HEK293 (cell line): ENCODE data around the gene CNEP1R1.

Source experiments
- GFI1B ChIP-seq: fragments of 450-650 bp; formaldehyde crosslinking; IDR thresholded peaks from 2 replicates; pipeline ENCODE4 v1.5.1; 2016; ENCODE audit warnings: missing biosample characterization, missing genetic modification characterization
- KLF7 ChIP-seq: fragments of 450-650 bp; formaldehyde crosslinking; IDR thresholded peaks from 2 replicates; pipeline ENCODE4 v1.5.1; 2016; ENCODE audit warnings: missing biosample characterization, missing genetic modification characterization, borderline replicate concordance
- PRDM1 ChIP-seq: fragments of 450-650 bp; formaldehyde crosslinking; IDR thresholded peaks from 2 replicates; pipeline ENCODE4; 2016; ENCODE audit warnings: missing biosample characterization, missing genetic modification characterization
- SALL2 ChIP-seq: fragments of 450-650 bp; formaldehyde crosslinking; IDR thresholded peaks from 2 replicates; pipeline ENCODE4 v1.5.0; 2017; ENCODE audit warnings: missing biosample characterization, mild to moderate bottlenecking, missing genetic modification characterization, borderline replicate concordance
- SCRT2 ChIP-seq: fragments of 450-650 bp; formaldehyde crosslinking; IDR thresholded peaks from 2 replicates; pipeline ENCODE4 v1.5.1; 2016; ENCODE audit warnings: missing biosample characterization, missing genetic modification characterization
- SETDB1 ChIP-seq: IDR thresholded peaks from one replicate; pipeline ENCODE4 v1.6.1; 2017; ENCODE audit warnings: mild to moderate bottlenecking, low read length, moderate library complexity, mixed read lengths; ENCODE audit not compliant: insufficient read length
- SP3 ChIP-seq: fragments of 450-650 bp; formaldehyde crosslinking; IDR thresholded peaks from 2 replicates; pipeline ENCODE4 v1.5.1; 2016; ENCODE audit warnings: missing biosample characterization, missing genetic modification characterization
- SP7 ChIP-seq: fragments of 450-650 bp; formaldehyde crosslinking; IDR thresholded peaks from 2 replicates; pipeline ENCODE4 v1.5.1; 2016; ENCODE audit warnings: missing biosample characterization, missing genetic modification characterization
- WT1 ChIP-seq: fragments of 450-650 bp; formaldehyde crosslinking; IDR thresholded peaks from 2 replicates; pipeline ENCODE4 v1.5.1; 2016; ENCODE audit warnings: missing biosample characterization, missing genetic modification characterization
- ZBTB1 ChIP-seq: fragments of 450-650 bp; formaldehyde crosslinking; IDR thresholded peaks from 2 replicates; pipeline ENCODE4 v1.5.1; 2016; ENCODE audit warnings: missing biosample characterization, missing genetic modification characterization
- ZBTB7A ChIP-seq: fragments of 450-650 bp; formaldehyde crosslinking; IDR thresholded peaks from 2 replicates; pipeline ENCODE4 v1.5.1; 2016; ENCODE audit warnings: low read depth, missing biosample characterization, missing genetic modification characterization
- ZFHX2 ChIP-seq: fragments of 450-650 bp; formaldehyde crosslinking; conservative IDR thresholded peaks from 2 replicates; pipeline ENCODE4 v1.5.1; 2016; ENCODE audit warnings: missing biosample characterization, missing genetic modification characterization
- ZNF184 ChIP-seq: fragments of 450-650 bp; IDR thresholded peaks from 2 replicates; pipeline ENCODE4 v1.5.1; 2018; ENCODE audit warnings: missing biosample characterization, mild to moderate bottlenecking, missing genetic modification characterization
- ZNF202 ChIP-seq: fragments of 450-650 bp; formaldehyde crosslinking; IDR thresholded peaks from 2 replicates; pipeline ENCODE4 v1.5.1; 2016; ENCODE audit warnings: missing biosample characterization, missing genetic modification characterization, borderline replicate concordance
- ZNF239 ChIP-seq: fragments of 450-650 bp; formaldehyde crosslinking; IDR thresholded peaks from 2 replicates; pipeline ENCODE4 v1.5.1; 2016; ENCODE audit warnings: missing biosample characterization, missing genetic modification characterization
- ZNF350 ChIP-seq: fragments of 450-650 bp; formaldehyde crosslinking; IDR thresholded peaks from 2 replicates; pipeline ENCODE4 v1.5.0; 2017; ENCODE audit warnings: missing biosample characterization, mild to moderate bottlenecking, missing genetic modification characterization
- ZNF366 ChIP-seq: fragments of 450-650 bp; formaldehyde crosslinking; conservative IDR thresholded peaks from 2 replicates; pipeline ENCODE4 v1.5.1; 2016; ENCODE audit warnings: missing biosample characterization, missing genetic modification characterization
- ZNF404 ChIP-seq: fragments of 450-650 bp; formaldehyde crosslinking; IDR thresholded peaks from 2 replicates; pipeline ENCODE4 v1.5.1; 2017; ENCODE audit warnings: missing biosample characterization, missing genetic modification characterization
- ZNF473 ChIP-seq: fragments of 450-650 bp; formaldehyde crosslinking; IDR thresholded peaks from 2 replicates; pipeline ENCODE4 v1.5.1; 2017; ENCODE audit warnings: missing biosample characterization, missing genetic modification characterization
- ZNF510 ChIP-seq: fragments of 450-650 bp; formaldehyde crosslinking; IDR thresholded peaks from 2 replicates; pipeline ENCODE4 v1.5.1; 2018; ENCODE audit warnings: mild to moderate bottlenecking, missing genetic modification characterization, missing biosample characterization; ENCODE audit not compliant: insufficient replicate concordance
- ZNF596 ChIP-seq: fragments of 450-650 bp; IDR thresholded peaks from 2 replicates; pipeline ENCODE4 v1.5.0; 2018; ENCODE audit warnings: missing biosample characterization, mild to moderate bottlenecking, missing genetic modification characterization, moderate library complexity
- ZNF776 ChIP-seq: fragments of 450-650 bp; formaldehyde crosslinking; IDR thresholded peaks from 2 replicates; pipeline ENCODE4 v1.5.0; 2017; ENCODE audit warnings: missing biosample characterization, missing genetic modification characterization, borderline replicate concordance
- ZNF843 ChIP-seq: fragments of 450-650 bp; formaldehyde crosslinking; IDR thresholded peaks from 2 replicates; pipeline ENCODE4 v1.5.1; 2016; ENCODE audit warnings: missing biosample characterization, missing genetic modification characterization
- TF ChIP-seq, protein P1 (sequence below): fragments of 450-650 bp; formaldehyde crosslinking; IDR thresholded peaks from 2 replicates; pipeline ENCODE4 v1.5.1; 2016; ENCODE audit warnings: missing biosample characterization, missing genetic modification characterization
- TF ChIP-seq, protein P2 (sequence below): fragments of 450-650 bp; formaldehyde crosslinking; IDR thresholded peaks from 2 replicates; pipeline ENCODE4 v1.5.1; 2016; ENCODE audit warnings: missing biosample characterization, missing genetic modification characterization, borderline replicate concordance
- TF ChIP-seq, protein P3 (sequence below): fragments of 450-650 bp; formaldehyde crosslinking; IDR thresholded peaks from 2 replicates; pipeline ENCODE4; 2016; ENCODE audit warnings: missing biosample characterization, missing genetic modification characterization
- TF ChIP-seq, protein P4 (sequence below): fragments of 450-650 bp; formaldehyde crosslinking; IDR thresholded peaks from 2 replicates; pipeline ENCODE4 v1.5.1; 2017; ENCODE audit warnings: missing biosample characterization, missing genetic modification characterization
- TF ChIP-seq, protein P5 (sequence below): fragments of 450-650 bp; formaldehyde crosslinking; IDR thresholded peaks from 2 replicates; pipeline ENCODE4 v1.5.1; 2016; ENCODE audit warnings: missing biosample characterization, missing genetic modification characterization
- TF ChIP-seq, protein P6 (sequence below): fragments of 450-650 bp; formaldehyde crosslinking; IDR thresholded peaks from 2 replicates; pipeline ENCODE4 v1.5.1; 2016; ENCODE audit warnings: missing biosample characterization, missing genetic modification characterization, low read depth
- TF ChIP-seq, protein P7 (sequence below): fragments of 450-650 bp; formaldehyde crosslinking; IDR thresholded peaks from 2 replicates; pipeline ENCODE4 v1.5.1; 2017; ENCODE audit warnings: missing biosample characterization, mild to moderate bottlenecking, missing genetic modification characterization, moderate library complexity

CNEP1R1 gene

DNA sequence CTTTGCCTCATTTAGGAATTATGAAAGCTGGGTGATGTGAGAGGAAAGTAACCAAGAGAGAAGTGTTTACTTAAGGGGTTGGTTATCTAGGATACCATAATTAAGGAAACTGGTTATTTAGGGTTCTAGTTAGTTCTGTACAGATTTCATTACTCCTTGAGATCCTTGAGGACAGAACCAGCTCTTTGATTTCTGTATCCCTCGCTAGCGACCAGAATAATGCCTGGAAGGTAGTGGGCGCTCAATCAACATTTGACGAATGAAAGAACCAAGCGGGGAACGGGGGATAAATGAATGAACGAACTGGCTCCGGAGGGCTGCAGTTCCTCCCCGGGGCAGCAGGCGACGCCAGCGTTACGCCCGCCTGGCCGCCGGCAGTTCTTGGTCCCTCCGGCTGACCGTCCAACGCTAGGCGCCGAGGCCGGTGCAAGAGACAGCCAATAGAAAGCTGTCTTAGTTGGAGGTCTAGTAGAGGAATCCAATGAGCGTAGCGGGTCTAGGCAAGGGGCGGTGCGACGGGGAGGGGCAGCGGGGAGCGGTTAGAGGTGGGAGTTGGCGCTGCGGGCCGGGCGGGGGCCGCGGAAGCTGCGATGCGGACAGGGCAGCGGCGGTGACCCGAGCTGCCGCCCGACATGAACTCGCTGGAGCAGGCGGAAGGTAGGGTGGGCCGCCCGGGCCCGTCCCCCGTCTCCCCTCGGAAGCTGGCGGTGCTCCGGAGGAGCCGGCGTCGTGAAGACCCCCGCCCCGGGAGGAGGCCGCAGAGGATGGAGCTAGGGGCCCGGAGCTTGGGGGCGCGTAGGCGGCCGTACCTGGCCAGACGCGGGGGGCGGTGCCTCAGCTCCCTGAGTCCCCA, at the start of gene CNEP1R1 (continued):
- TF ChIP-seq ZNF239 (tag by site-specific recombination) (no peak), ZNF366 (tag by site-specific recombination) (peak; percentile 87), ZNF350 (no peak), ZNF473 (no peak), ZNF184 (tag by site-specific recombination) (no peak), SALL2 (tag by site-specific recombination) (no peak), SP7 (tag by site-specific recombination) (peak; percentile 64; the same call in 1 of the 2 replicates), ZNF596 (tag by site-specific recombination) (no peak), PRDM1 (tag by site-specific recombination) (no peak), GFI1B (tag by site-specific recombination) (no peak), ZFHX2 (tag by site-specific recombination) (peak; percentile 84), SCRT2 (tag by site-specific recombination) (no peak), WT1 (tag by site-specific recombination) (0 out of 2 replicates have a peak, but pooled peaks have one; percentile 20), ZNF776 (no peak), ZBTB1 (tag by site-specific recombination) (no peak), KLF7 (tag by site-specific recombination) (peak; percentile 57; the same call in 1 of the 2 replicates), ZNF404 (tag by site-specific recombination) (no peak), ZNF843 (peak; percentile 35; the same call in 1 of the 2 replicates), ZBTB7A (no peak), SP3 (tag by site-specific recombination) (peak; percentile 97), SETDB1 (no peak), ZNF510 (no peak), ZNF202 (tag by site-specific recombination) (no peak)
- TF ChIP-seq, protein P1, sequence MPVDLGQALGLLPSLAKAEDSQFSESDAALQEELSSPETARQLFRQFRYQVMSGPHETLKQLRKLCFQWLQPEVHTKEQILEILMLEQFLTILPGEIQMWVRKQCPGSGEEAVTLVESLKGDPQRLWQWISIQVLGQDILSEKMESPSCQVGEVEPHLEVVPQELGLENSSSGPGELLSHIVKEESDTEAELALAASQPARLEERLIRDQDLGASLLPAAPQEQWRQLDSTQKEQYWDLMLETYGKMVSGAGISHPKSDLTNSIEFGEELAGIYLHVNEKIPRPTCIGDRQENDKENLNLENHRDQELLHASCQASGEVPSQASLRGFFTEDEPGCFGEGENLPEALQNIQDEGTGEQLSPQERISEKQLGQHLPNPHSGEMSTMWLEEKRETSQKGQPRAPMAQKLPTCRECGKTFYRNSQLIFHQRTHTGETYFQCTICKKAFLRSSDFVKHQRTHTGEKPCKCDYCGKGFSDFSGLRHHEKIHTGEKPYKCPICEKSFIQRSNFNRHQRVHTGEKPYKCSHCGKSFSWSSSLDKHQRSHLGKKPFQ, result peak; percentile 31; the same call in 1 of the 2 replicates
- TF ChIP-seq, protein P2, sequence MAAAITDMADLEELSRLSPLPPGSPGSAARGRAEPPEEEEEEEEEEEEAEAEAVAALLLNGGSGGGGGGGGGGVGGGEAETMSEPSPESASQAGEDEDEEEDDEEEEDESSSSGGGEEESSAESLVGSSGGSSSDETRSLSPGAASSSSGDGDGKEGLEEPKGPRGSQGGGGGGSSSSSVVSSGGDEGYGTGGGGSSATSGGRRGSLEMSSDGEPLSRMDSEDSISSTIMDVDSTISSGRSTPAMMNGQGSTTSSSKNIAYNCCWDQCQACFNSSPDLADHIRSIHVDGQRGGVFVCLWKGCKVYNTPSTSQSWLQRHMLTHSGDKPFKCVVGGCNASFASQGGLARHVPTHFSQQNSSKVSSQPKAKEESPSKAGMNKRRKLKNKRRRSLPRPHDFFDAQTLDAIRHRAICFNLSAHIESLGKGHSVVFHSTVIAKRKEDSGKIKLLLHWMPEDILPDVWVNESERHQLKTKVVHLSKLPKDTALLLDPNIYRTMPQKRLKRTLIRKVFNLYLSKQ (tag by site-specific recombination), result no peak
- TF ChIP-seq, protein P3, sequence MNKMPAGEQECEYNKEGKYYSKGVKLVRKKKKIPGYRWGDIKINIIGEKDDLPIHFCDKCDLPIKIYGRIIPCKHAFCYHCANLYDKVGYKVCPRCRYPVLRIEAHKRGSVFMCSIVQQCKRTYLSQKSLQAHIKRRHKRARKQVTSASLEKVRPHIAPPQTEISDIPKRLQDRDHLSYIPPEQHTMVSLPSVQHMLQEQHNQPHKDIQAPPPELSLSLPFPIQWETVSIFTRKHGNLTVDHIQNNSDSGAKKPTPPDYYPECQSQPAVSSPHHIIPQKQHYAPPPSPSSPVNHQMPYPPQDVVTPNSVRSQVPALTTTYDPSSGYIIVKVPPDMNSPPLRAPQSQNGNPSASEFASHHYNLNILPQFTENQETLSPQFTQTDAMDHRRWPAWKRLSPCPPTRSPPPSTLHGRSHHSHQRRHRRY (tag by site-specific recombination), result no peak
- TF ChIP-seq, protein P4, sequence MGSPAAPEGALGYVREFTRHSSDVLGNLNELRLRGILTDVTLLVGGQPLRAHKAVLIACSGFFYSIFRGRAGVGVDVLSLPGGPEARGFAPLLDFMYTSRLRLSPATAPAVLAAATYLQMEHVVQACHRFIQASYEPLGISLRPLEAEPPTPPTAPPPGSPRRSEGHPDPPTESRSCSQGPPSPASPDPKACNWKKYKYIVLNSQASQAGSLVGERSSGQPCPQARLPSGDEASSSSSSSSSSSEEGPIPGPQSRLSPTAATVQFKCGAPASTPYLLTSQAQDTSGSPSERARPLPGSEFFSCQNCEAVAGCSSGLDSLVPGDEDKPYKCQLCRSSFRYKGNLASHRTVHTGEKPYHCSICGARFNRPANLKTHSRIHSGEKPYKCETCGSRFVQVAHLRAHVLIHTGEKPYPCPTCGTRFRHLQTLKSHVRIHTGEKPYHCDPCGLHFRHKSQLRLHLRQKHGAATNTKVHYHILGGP (tag by site-specific recombination), result no peak
- TF ChIP-seq, protein P5, sequence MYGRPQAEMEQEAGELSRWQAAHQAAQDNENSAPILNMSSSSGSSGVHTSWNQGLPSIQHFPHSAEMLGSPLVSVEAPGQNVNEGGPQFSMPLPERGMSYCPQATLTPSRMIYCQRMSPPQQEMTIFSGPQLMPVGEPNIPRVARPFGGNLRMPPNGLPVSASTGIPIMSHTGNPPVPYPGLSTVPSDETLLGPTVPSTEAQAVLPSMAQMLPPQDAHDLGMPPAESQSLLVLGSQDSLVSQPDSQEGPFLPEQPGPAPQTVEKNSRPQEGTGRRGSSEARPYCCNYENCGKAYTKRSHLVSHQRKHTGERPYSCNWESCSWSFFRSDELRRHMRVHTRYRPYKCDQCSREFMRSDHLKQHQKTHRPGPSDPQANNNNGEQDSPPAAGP (tag by site-specific recombination), result 0 out of 2 replicates have a peak, but pooled peaks have one; percentile 51
- TF ChIP-seq, protein P6, sequence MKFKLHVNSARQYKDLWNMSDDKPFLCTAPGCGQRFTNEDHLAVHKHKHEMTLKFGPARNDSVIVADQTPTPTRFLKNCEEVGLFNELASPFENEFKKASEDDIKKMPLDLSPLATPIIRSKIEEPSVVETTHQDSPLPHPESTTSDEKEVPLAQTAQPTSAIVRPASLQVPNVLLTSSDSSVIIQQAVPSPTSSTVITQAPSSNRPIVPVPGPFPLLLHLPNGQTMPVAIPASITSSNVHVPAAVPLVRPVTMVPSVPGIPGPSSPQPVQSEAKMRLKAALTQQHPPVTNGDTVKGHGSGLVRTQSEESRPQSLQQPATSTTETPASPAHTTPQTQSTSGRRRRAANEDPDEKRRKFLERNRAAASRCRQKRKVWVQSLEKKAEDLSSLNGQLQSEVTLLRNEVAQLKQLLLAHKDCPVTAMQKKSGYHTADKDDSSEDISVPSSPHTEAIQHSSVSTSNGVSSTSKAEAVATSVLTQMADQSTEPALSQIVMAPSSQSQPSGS, result no peak
- TF ChIP-seq, protein P7, sequence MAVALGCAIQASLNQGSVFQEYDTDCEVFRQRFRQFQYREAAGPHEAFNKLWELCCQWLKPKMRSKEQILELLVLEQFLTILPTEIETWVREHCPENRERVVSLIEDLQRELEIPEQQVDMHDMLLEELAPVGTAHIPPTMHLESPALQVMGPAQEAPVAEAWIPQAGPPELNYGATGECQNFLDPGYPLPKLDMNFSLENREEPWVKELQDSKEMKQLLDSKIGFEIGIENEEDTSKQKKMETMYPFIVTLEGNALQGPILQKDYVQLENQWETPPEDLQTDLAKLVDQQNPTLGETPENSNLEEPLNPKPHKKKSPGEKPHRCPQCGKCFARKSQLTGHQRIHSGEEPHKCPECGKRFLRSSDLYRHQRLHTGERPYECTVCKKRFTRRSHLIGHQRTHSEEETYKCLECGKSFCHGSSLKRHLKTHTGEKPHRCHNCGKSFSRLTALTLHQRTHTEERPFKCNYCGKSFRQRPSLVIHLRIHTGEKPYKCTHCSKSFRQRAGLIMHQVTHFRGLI (tag by site-specific recombination), result no peak
